Peyer's patch (tissue), 4 donors: ENCODE data around the gene IGFL2. TPM values are rescaled to one million over a fixed set of nuclear protein-coding genes. Genes with fewer than 3 reads are reported as not detected.
"Not testable (repeated sequence)": the region's sequence is repeated elsewhere in the genome, so short reads cannot be mapped to it uniquely, and the experiment has no call there.

Source experiments
- DNase-seq, 3 donors: peaks; one replicate each; pipeline ENCODE4 v3.0.0-alpha.2; 2017 to 2019
- H3K27ac ChIP-seq, 4 donors: fragments of 200-600 bp; sonication (generic); one replicate each; pipeline ENCODE4 v1.5.1; 2016 to 2019
- H3K27me3 ChIP-seq, 2 donors: fragments of 200-600 bp; sonication (generic); one replicate each; pipeline ENCODE4 v1.5.1; 2019
- H3K36me3 ChIP-seq, 3 donors: fragments of 200-600 bp; sonication (generic); one replicate each; pipeline ENCODE4 v1.5.1; 2016 to 2019
- H3K4me1 ChIP-seq, 4 donors: fragments of 200-600 bp; sonication (generic); one replicate each; pipeline ENCODE4 v1.5.1; 2016 to 2019
- H3K4me3 ChIP-seq, 4 donors: fragments of 200-600 bp; sonication (generic); 1 replicate in 3 of 4; 2 replicates in 1 of 4; pipeline ENCODE4 v1.5.1; 2016 to 2019; ENCODE audit warnings: mild to moderate bottlenecking in 1 of 4
- H3K9me3 ChIP-seq, 4 donors: fragments of 200-600 bp; sonication (generic); one replicate each; pipeline ENCODE4 v1.5.1; 2016 to 2019; ENCODE audit warnings: mild to moderate bottlenecking in 1 of 4
- CTCF ChIP-seq, 6 experiments: fragments of 450-650 bp in 4 of 6; fragments of 200-600 bp in 2 of 6; sonication (generic) in 1 of 6; IDR thresholded peaks; one replicate each; pipeline ENCODE4 v1.5.1; 2017 to 2019; ENCODE audit warnings: antibody characterized with exemption in 6 of 6, mild to moderate bottlenecking in 3 of 6, moderate library complexity in 1 of 6
- POLR2A ChIP-seq, 2 donors: fragments of 450-650 bp; IDR thresholded peaks; one replicate each; pipeline ENCODE4 v1.5.1; 2017; ENCODE audit warnings: antibody characterized with exemption in 2 of 2, mild to moderate bottlenecking in 2 of 2, moderate library complexity in 2 of 2
- total RNA-seq, 4 donors: library from RNA; depleted of rRNA; stranded (reverse); fragments of >200 nt; gene quantifications; one replicate each; pipeline ENCODE4 v1.1.0, GENCODE V29; 2016

IGFL2 gene
- total RNA-seq, result not detected

GRCh38 chr19:46147791-46148288, at the start of gene IGFL2:
Gene IGFL2, plus strand, starts transcription at chr19:46148238. Its CDS starts 41 bp downstream, at chr19:46148279.
- no peaks in the 10 kb centered on the region for H3K9me3 ChIP-seq
- no peak within 1 kb of the TSS for H3K27ac ChIP-seq
- no peak within 1 kb of the TSS for H3K4me3 ChIP-seq
- H3K4me1 ChIP-seq, result no peaks in the 10 kb centered on the region
- TF ChIP-seq CTCF (IDR thresholded peaks at IDR 0.05), result no peak
- TF ChIP-seq POLR2A (IDR thresholded peaks at IDR 0.05), result no peak
- H3K36me3 ChIP-seq, result no peaks in the 10 kb centered on the region
- no peak for DNase-seq
- H3K27me3 ChIP-seq, result no peaks in the 10 kb centered on the region

DNA sequence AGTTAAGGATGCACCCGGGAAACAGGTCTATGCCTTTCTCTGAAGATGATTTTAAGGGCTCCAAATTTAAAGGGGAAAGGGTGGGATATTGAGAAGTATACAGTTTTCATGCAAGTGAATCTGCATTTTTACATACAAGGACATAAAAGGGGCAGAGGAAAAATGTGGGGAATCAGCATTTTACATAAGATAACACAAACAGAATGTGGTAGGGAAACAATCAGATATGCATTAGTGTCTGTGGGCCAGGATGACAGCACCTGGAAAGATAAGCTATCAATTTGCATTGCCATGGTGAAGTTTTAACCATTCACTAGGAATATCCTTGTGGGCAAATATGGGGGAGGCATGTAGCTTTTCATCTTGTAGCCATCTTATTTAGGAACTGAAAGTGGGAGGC, 47.7 kb upstream of the IGFL2 start:
- Histone ChIP-seq H3K9me3 (peaks cover 0 to 7% (median 0%) of the 10 kb centered on the region in 4 donors), H3K36me3 (no peaks in the 10 kb centered on the region), H3K27me3 (no peaks in the 10 kb centered on the region), H3K4me3 (no peak overlapping the region), H3K4me1 (no peaks in the 10 kb centered on the region), H3K27ac (no peak overlapping the region)
- DNase-seq, result no peak
- TF ChIP-seq POLR2A (IDR thresholded peaks at IDR 0.05), result no peak
- TF ChIP-seq CTCF (IDR thresholded peaks at IDR 0.05), result no peak

DNA sequence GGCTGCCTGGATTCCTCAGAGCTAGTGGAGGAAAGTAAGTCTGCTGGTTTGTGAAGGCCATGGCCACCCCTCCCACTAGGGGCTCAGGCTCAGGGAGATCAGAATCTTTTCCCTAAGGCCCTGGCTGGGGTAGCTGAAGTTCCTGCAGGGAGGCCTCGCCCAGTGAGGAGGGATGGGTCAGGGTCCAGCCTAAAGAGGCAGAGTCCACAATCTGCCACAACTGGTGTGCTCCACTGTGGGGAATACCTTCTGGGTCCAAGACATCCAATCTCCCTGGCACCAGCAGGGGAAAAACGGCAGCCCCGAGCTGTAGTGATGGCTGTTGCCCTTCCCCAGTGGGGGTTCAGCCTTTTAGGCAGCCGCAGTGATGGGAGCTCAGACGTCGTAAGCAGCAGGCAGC, 46.7 kb upstream of the IGFL2 start:
- H3K27ac ChIP-seq, result no peak overlapping the region
- H3K9me3 ChIP-seq, result peaks cover 0 to 10% (median 0%) of the 10 kb centered on the region in 4 donors
- TF ChIP-seq CTCF (IDR thresholded peaks at IDR 0.05) (no peak), POLR2A (IDR thresholded peaks at IDR 0.05) (no peak)
- DNase-seq, result no peak
- H3K36me3 ChIP-seq, result no peaks in the 10 kb centered on the region
- H3K4me1 ChIP-seq, result no peaks in the 10 kb centered on the region
- H3K27me3 ChIP-seq, result no peaks in the 10 kb centered on the region
- no peak overlapping the region for H3K4me3 ChIP-seq

DNA sequence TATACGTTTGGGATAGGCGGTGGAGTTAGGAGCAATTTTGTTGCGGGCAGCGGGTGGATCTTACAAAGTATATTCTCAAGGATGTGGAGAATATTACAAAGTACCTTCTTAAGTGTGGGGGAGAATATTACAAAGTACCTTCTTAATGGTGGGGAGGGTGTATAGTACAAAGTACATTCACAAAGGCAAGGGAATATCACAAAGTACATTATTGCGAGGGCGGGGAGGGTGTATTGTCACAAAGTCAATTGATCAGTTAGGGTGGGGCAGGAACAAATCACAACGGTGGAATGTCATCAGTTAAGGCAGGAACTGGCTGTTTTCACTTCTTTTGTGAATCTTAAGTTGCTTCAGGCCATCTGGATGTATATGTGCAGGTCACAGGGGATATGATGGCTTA, 45.7 kb upstream of the IGFL2 start:
- not testable (repeated sequence) for DNase-seq, H3K4me3 ChIP-seq, H3K27me3 ChIP-seq, H3K36me3 ChIP-seq, H3K4me1 ChIP-seq, H3K27ac ChIP-seq
- H3K9me3 ChIP-seq, result peaks cover 0 to 10% (median 0%) of the 10 kb centered on the region in 4 donors

DNA sequence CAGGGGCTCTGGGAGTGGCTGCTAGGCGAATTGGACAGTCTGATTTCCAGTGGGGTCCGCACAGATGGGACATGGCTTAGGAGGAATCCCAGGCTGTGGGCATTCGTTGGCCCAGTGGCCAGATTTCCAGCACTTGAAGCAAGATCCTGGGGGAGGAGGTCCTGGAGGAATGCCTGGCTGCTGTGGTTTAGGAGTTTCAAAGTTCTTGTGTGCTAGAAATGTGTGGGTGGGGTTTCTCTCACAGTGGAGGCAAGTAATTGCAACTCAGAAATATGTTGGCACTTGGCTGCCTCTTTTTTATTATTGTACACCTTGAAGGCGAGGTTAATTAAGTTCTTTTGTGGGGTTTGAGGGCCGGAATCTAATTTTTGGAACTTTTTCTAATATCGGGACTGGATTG, 40.7 kb upstream of the IGFL2 start:
- H3K9me3 ChIP-seq, result peaks cover 0 to 4% (median 0%) of the 10 kb centered on the region in 4 donors
- H3K36me3 ChIP-seq, result no peaks in the 10 kb centered on the region
- H3K27ac ChIP-seq, result no peak overlapping the region
- no peaks in the 10 kb centered on the region for H3K27me3 ChIP-seq
- no peak for DNase-seq
- H3K4me1 ChIP-seq, result no peaks in the 10 kb centered on the region
- H3K4me3 ChIP-seq, result no peak overlapping the region
- TF ChIP-seq CTCF (IDR thresholded peaks at IDR 0.05) (no peak), POLR2A (IDR thresholded peaks at IDR 0.05) (no peak)

DNA sequence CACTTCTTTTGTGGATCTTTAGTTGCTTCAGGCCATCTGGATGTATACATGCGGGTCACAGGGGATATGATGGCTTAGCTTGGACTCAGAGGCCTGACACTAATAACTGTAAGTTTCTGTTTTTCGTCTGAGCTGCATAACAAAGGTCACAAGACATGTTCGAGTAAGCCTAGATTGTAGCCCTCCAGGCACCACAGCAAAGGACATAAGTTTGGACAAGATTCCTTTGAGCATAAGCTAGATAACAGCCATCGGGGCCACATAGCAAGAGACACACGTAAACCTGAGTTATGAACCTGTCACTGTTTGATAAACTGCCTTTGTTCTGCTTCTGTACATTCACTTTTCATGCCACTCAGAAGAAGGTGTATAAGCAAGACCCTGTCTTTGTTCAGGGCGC, 38.2 kb upstream of the IGFL2 start:
- H3K9me3 ChIP-seq, result peaks cover 0 to 4% (median 0%) of the 10 kb centered on the region in 4 donors
- H3K4me3 ChIP-seq, result no peak overlapping the region
- H3K4me1 ChIP-seq, result no peaks in the 10 kb centered on the region
- TF ChIP-seq CTCF (IDR thresholded peaks at IDR 0.05) (no peak), POLR2A (IDR thresholded peaks at IDR 0.05) (no peak)
- H3K27ac ChIP-seq, result no peak overlapping the region
- H3K36me3 ChIP-seq, result no peaks in the 10 kb centered on the region
- DNase-seq, result no peak
- H3K27me3 ChIP-seq, result no peaks in the 10 kb centered on the region
